ENCODE data around the gene ZBTB8B. TPM values are rescaled to one million over a fixed set of nuclear protein-coding genes. Genes with fewer than 3 reads are reported as not detected.
"Not testable (repeated sequence)": the region's sequence is repeated elsewhere in the genome, so short reads cannot be mapped to it uniquely, and the experiment has no call there.

ZBTB8B gene
- total RNA-seq, 1 experiment from 2014 or later = 0.08 TPM

- BruUV-seq (replicated peaks) = no TSS peak
- DNase-seq (ENCODE audit: low read depth, low spot score) = no peak
- in situ Hi-C loops (cut with HindIII; ENCODE audit: low pct_unique_long_range_greater_than_20kb, low sequenced_read_pairs) = no loop called here
Observed at GRCh38 chr1:32431736-32432400, 33.0 kb upstream of the ZBTB8B start.

DNA sequence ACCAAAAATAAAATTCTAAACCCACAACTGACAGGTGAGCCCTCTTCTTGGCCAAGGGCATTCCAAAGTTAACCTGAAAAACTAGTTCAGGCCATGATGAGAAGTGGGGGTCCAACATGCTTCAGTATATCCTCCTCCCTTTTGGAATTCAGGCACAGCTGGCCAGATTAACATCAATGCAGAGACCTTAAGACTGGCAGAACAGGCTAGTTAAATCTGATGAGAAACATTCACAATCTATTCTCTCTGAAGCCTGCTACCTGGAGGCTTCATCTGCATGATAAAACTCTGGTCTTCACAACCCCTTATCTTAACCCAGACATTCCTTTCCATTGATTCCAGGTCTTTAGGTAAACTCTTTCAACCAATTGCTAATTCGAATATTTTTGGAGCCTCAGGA, 26.7 kb upstream of the ZBTB8B start:
- in situ Hi-C loops (cut with HindIII; ENCODE audit: low pct_unique_long_range_greater_than_20kb, low sequenced_read_pairs) (no loop called here), intact Hi-C loops (cut with micrococcal nuclease; ENCODE audit: unreplicated experiment) (no loop called here)
- Histone ChIP-seq H3K36me3 (ENCODE audit: control insufficient read depth, insufficient read depth, low read length) (no peaks in the 10 kb centered on the region), H3K4me3 (ENCODE audit: low read depth in 2 of 2, low read length in 2 of 2) (no peak overlapping the region), H3K27ac (ENCODE audit: low read length) (no peak overlapping the region), H3K27me3 (ENCODE audit: control insufficient read depth, insufficient read depth, low read length) (no peaks in the 10 kb centered on the region; the same call in 1 of the 2 replicates), H3K9me3 (ENCODE audit: control insufficient read depth, insufficient read depth, low read depth, low read length) (no peaks in the 10 kb centered on the region), H3K4me1 (ENCODE audit: control insufficient read depth, insufficient read depth, low read length) (no peaks in the 10 kb centered on the region)
- no peak for DNase-seq (ENCODE audit: low read depth, low spot score)
- POLR2A ChIA-PET = no interaction called here
- CTCF ChIA-PET = no interaction called here
- no peak for ATAC-seq
- BruUV-seq (replicated peaks) = no TSS peak
- TF ChIP-seq TCF7L2 (IDR thresholded peaks at IDR 0.05; ENCODE audit: low read depth, low read length) = no peak
- TF ChIP-seq SIN3A (IDR thresholded peaks at IDR 0.05; ENCODE audit: borderline replicate concordance, insufficient read depth, low read depth, low read length) = no peak
- TF ChIP-seq CTCF (IDR thresholded peaks at IDR 0.05) = no peak
- no peak for TF ChIP-seq POLR2AphosphoS5 (IDR thresholded peaks at IDR 0.05; ENCODE audit: low read depth, low read length)
- TF ChIP-seq, protein P1, sequence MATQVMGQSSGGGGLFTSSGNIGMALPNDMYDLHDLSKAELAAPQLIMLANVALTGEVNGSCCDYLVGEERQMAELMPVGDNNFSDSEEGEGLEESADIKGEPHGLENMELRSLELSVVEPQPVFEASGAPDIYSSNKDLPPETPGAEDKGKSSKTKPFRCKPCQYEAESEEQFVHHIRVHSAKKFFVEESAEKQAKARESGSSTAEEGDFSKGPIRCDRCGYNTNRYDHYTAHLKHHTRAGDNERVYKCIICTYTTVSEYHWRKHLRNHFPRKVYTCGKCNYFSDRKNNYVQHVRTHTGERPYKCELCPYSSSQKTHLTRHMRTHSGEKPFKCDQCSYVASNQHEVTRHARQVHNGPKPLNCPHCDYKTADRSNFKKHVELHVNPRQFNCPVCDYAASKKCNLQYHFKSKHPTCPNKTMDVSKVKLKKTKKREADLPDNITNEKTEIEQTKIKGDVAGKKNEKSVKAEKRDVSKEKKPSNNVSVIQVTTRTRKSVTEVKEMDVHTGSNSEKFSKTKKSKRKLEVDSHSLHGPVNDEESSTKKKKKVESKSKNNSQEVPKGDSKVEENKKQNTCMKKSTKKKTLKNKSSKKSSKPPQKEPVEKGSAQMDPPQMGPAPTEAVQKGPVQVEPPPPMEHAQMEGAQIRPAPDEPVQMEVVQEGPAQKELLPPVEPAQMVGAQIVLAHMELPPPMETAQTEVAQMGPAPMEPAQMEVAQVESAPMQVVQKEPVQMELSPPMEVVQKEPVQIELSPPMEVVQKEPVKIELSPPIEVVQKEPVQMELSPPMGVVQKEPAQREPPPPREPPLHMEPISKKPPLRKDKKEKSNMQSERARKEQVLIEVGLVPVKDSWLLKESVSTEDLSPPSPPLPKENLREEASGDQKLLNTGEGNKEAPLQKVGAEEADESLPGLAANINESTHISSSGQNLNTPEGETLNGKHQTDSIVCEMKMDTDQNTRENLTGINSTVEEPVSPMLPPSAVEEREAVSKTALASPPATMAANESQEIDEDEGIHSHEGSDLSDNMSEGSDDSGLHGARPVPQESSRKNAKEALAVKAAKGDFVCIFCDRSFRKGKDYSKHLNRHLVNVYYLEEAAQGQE (IDR thresholded peaks at IDR 0.05; ENCODE audit: insufficient read depth in 1 of 2, low read depth in 2 of 2, low read length in 1 of 2) = no peak

More at GRCh38 chr1:32431736-32432400, 33.0 kb upstream of the ZBTB8B start:
- POLR2A ChIA-PET = no interaction called here
- intact Hi-C loops (cut with micrococcal nuclease; ENCODE audit: unreplicated experiment) = no loop called here
- Histone ChIP-seq H3K4me3 (ENCODE audit: low read depth in 2 of 2, low read length in 2 of 2) (no peak overlapping the region), H3K27ac (ENCODE audit: low read length) (no peak overlapping the region), H3K4me1 (ENCODE audit: control insufficient read depth, insufficient read depth, low read length) (no peaks in the 10 kb centered on the region), H3K36me3 (ENCODE audit: control insufficient read depth, insufficient read depth, low read length) (no peaks in the 10 kb centered on the region), H3K27me3 (ENCODE audit: control insufficient read depth, insufficient read depth, low read length) (peaks cover 4% of the 10 kb centered on the region), H3K9me3 (ENCODE audit: control insufficient read depth, insufficient read depth, low read depth, low read length) (no peaks in the 10 kb centered on the region)
- CTCF ChIA-PET = no interaction called here
- no peak for TF ChIP-seq SIN3A (IDR thresholded peaks at IDR 0.05; ENCODE audit: borderline replicate concordance, insufficient read depth, low read depth, low read length)
- TF ChIP-seq TCF7L2 (IDR thresholded peaks at IDR 0.05; ENCODE audit: low read depth, low read length) = no peak
- no peak for TF ChIP-seq CTCF (IDR thresholded peaks at IDR 0.05)
- no peak for TF ChIP-seq POLR2AphosphoS5 (IDR thresholded peaks at IDR 0.05; ENCODE audit: low read depth, low read length)
- TF ChIP-seq, protein P1 (IDR thresholded peaks at IDR 0.05; ENCODE audit: insufficient read depth in 1 of 2, low read depth in 2 of 2, low read length in 1 of 2) = no peak
- ATAC-seq = no peak

GRCh38 chr1:32438777-32439176, 26.1 kb upstream of the ZBTB8B start:
- BruUV-seq (replicated peaks); ATAC-seq; in situ Hi-C loops (cut with HindIII; ENCODE audit: low pct_unique_long_range_greater_than_20kb, low sequenced_read_pairs); H3K27me3 ChIP-seq (ENCODE audit: control insufficient read depth, insufficient read depth, low read length); H3K4me3 ChIP-seq (ENCODE audit: low read depth in 2 of 2, low read length in 2 of 2); H3K4me1 ChIP-seq (ENCODE audit: control insufficient read depth, insufficient read depth, low read length); intact Hi-C loops (cut with micrococcal nuclease; ENCODE audit: unreplicated experiment); CTCF ChIA-PET; H3K9me3 ChIP-seq (ENCODE audit: control insufficient read depth, insufficient read depth, low read depth, low read length); H3K27ac ChIP-seq (ENCODE audit: low read length); DNase-seq (ENCODE audit: low read depth, low spot score); H3K36me3 ChIP-seq (ENCODE audit: control insufficient read depth, insufficient read depth, low read length): not testable (repeated sequence)
- POLR2A ChIA-PET = interaction anchor here (0.6 kb wide), 1 partner anchor 54 kb away, joined by 3 read pairs; no protein-coding TSS in a partner anchor

Data from Panc1 (cell line).